Measurements from ENCODE around the gene ENTPD1. TPM values are rescaled to one million over a fixed set of nuclear protein-coding genes. Genes with fewer than 3 reads are reported as not detected.

ENTPD1 gene
- total RNA-seq, 1 experiment from 2014 or later = 0.92 TPM

- no peaks in the 10 kb centered on the region for H3K36me3 ChIP-seq (ENCODE audit: insufficient read depth, low read length, poor library complexity, severe bottlenecking)
- POLR2A ChIA-PET (ENCODE audit: low non-redundant PET) = no interaction called here
- no peak for DNase-seq (ENCODE audit: low spot score)
- no peaks in the 10 kb centered on the region for H3K27me3 ChIP-seq (replicated peaks; ENCODE audit: insufficient read depth, low read depth, low read length, poor library complexity)
- no TSS peak for BruUV-seq (replicated peaks)
- no peak overlapping the region for H3K4me3 ChIP-seq (ENCODE audit: low read depth, low read length, poor library complexity, severe bottlenecking)
- no peak for TF ChIP-seq EZH2 (IDR thresholded peaks at IDR 0.05; ENCODE audit: borderline replicate concordance, low read depth, low read length, poor library complexity, severe bottlenecking)
- TF ChIP-seq, protein P1, sequence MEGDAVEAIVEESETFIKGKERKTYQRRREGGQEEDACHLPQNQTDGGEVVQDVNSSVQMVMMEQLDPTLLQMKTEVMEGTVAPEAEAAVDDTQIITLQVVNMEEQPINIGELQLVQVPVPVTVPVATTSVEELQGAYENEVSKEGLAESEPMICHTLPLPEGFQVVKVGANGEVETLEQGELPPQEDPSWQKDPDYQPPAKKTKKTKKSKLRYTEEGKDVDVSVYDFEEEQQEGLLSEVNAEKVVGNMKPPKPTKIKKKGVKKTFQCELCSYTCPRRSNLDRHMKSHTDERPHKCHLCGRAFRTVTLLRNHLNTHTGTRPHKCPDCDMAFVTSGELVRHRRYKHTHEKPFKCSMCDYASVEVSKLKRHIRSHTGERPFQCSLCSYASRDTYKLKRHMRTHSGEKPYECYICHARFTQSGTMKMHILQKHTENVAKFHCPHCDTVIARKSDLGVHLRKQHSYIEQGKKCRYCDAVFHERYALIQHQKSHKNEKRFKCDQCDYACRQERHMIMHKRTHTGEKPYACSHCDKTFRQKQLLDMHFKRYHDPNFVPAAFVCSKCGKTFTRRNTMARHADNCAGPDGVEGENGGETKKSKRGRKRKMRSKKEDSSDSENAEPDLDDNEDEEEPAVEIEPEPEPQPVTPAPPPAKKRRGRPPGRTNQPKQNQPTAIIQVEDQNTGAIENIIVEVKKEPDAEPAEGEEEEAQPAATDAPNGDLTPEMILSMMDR (conservative IDR thresholded peaks at IDR 0.05; ENCODE audit: low read depth, low read length) = no peak
- H3K4me1 ChIP-seq (ENCODE audit: insufficient read depth, low read length, poor library complexity, severe bottlenecking) = no peaks in the 10 kb centered on the region
- CTCF ChIA-PET = no interaction called here
- no peak overlapping the region for H3K27ac ChIP-seq (ENCODE audit: low read depth, low read length, poor library complexity, severe bottlenecking)
- no peaks in the 10 kb centered on the region for H3K9me3 ChIP-seq (ENCODE audit: low read depth, low read length, poor library complexity, severe bottlenecking)
- intact Hi-C loops (cut with micrococcal nuclease; ENCODE audit: unreplicated experiment) = no loop called here
Observed at GRCh38 chr10:95809370-95810197, 53.6 kb downstream of the ENTPD1 start.

- CTCF ChIA-PET = interaction anchor here (0.6 kb wide), 1 partner anchor 1215 kb away, joined by 7 read pairs; no protein-coding TSS in a partner anchor
Observed at GRCh38 chr10:95810198-95810976, 54.4 kb downstream of the ENTPD1 start.

DNA sequence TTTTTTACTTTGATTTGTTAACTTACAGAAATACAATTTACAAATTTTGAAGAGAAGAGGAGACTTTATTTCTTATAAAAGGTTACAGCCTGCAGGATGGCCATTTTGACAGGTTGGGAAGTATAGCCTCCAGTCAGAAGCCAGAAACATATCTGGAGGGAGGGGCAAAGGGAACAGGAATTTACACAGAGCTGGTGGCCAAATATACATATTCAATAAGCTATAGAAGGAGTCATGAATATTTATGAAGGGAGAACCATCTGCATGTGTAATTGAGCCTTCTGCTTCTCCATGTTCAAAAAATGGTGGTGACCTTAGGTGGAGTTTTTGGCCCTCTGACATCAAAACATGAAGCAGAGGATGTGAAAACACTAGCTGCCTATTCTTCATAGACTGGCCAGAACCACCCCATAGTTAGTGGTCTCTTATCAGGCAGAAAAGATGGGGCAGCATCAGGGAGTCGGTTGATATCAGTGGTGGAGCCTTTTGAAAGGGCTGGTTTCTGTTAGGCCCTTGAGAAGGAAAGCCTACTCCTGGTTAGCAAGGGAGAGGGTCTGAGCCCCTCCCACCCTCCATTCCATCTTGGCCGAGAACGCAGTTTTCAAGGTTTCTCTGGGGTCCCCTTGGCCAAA lies 57.2 kb downstream of the ENTPD1 start:
- POLR2A ChIA-PET (ENCODE audit: low non-redundant PET) = no interaction called here
- Histone ChIP-seq H3K36me3 (ENCODE audit: insufficient read depth, low read length, poor library complexity, severe bottlenecking) (no peaks in the 10 kb centered on the region), H3K4me3 (ENCODE audit: low read depth, low read length, poor library complexity, severe bottlenecking) (no peak overlapping the region), H3K9me3 (ENCODE audit: low read depth, low read length, poor library complexity, severe bottlenecking) (no peaks in the 10 kb centered on the region), H3K4me1 (ENCODE audit: insufficient read depth, low read length, poor library complexity, severe bottlenecking) (no peaks in the 10 kb centered on the region), H3K27me3 (replicated peaks; ENCODE audit: insufficient read depth, low read depth, low read length, poor library complexity) (no peaks in the 10 kb centered on the region), H3K27ac (ENCODE audit: low read depth, low read length, poor library complexity, severe bottlenecking) (no peak overlapping the region)
- CTCF ChIA-PET = no interaction called here
- no peak for TF ChIP-seq EZH2 (IDR thresholded peaks at IDR 0.05; ENCODE audit: borderline replicate concordance, low read depth, low read length, poor library complexity, severe bottlenecking)
- TF ChIP-seq, protein P1 (conservative IDR thresholded peaks at IDR 0.05; ENCODE audit: low read depth, low read length) = no peak
- BruUV-seq (replicated peaks) = no TSS peak
- intact Hi-C loops (cut with micrococcal nuclease; ENCODE audit: unreplicated experiment) = no loop called here
- DNase-seq (ENCODE audit: low spot score) = no peak

More at GRCh38 chr10:95810198-95810976, 54.4 kb downstream of the ENTPD1 start:
- Histone ChIP-seq H3K27ac (ENCODE audit: low read depth, low read length, poor library complexity, severe bottlenecking) (no peak overlapping the region), H3K9me3 (ENCODE audit: low read depth, low read length, poor library complexity, severe bottlenecking) (no peaks in the 10 kb centered on the region), H3K36me3 (ENCODE audit: insufficient read depth, low read length, poor library complexity, severe bottlenecking) (no peaks in the 10 kb centered on the region), H3K4me3 (ENCODE audit: low read depth, low read length, poor library complexity, severe bottlenecking) (no peak overlapping the region), H3K4me1 (ENCODE audit: insufficient read depth, low read length, poor library complexity, severe bottlenecking) (no peaks in the 10 kb centered on the region), H3K27me3 (replicated peaks; ENCODE audit: insufficient read depth, low read depth, low read length, poor library complexity) (no peaks in the 10 kb centered on the region)
- no peak for DNase-seq (ENCODE audit: low spot score)
- intact Hi-C loops (cut with micrococcal nuclease; ENCODE audit: unreplicated experiment) = no loop called here
- BruUV-seq (replicated peaks) = no TSS peak
- TF ChIP-seq, protein P1 (conservative IDR thresholded peaks at IDR 0.05; ENCODE audit: low read depth, low read length) = no peak
- TF ChIP-seq EZH2 (IDR thresholded peaks at IDR 0.05; ENCODE audit: borderline replicate concordance, low read depth, low read length, poor library complexity, severe bottlenecking) = no peak
- POLR2A ChIA-PET (ENCODE audit: low non-redundant PET) = no interaction called here
